Measurements from ENCODE around the gene CD48. TPM values are rescaled to one million over a fixed set of nuclear protein-coding genes. Genes with fewer than 3 reads are reported as not detected.
A peak's percentile ranks its signal among the peaks of the same experiment; 100 is the strongest.

CD48 gene
- total and polyA plus RNA-seq, 7 donors = 2.9 to 112 (median 4.5) TPM

GRCh38 chr1:160670701-160671100 is 40.9 kb downstream of the CD48 start:
- no peaks in the 10 kb centered on the region for H3K4me1 ChIP-seq
- 91 to 93% methylated on average over 4 of the region's 4 CpGs for WGBS, 2 donors
- H3K4me3 ChIP-seq = no peak overlapping the region
- no peak overlapping the region for H3K27ac ChIP-seq
- TF ChIP-seq EP300 (IDR thresholded peaks at IDR 0.05) (no peak), POLR2AphosphoS5 (IDR thresholded peaks at IDR 0.05) (no peak), POLR2A (IDR thresholded peaks at IDR 0.05) (no peak)
- TF ChIP-seq, protein P1, sequence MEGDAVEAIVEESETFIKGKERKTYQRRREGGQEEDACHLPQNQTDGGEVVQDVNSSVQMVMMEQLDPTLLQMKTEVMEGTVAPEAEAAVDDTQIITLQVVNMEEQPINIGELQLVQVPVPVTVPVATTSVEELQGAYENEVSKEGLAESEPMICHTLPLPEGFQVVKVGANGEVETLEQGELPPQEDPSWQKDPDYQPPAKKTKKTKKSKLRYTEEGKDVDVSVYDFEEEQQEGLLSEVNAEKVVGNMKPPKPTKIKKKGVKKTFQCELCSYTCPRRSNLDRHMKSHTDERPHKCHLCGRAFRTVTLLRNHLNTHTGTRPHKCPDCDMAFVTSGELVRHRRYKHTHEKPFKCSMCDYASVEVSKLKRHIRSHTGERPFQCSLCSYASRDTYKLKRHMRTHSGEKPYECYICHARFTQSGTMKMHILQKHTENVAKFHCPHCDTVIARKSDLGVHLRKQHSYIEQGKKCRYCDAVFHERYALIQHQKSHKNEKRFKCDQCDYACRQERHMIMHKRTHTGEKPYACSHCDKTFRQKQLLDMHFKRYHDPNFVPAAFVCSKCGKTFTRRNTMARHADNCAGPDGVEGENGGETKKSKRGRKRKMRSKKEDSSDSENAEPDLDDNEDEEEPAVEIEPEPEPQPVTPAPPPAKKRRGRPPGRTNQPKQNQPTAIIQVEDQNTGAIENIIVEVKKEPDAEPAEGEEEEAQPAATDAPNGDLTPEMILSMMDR (IDR thresholded peaks at IDR 0.05) = no peak
- no peaks in the 10 kb centered on the region for H3K27me3 ChIP-seq
- intact Hi-C loops (cut with DNase I) = no loop called here
- H3K36me3 ChIP-seq = no peaks in the 10 kb centered on the region
- H3K9me3 ChIP-seq = no peaks in the 10 kb centered on the region
- DNase-seq = no peak

DNA sequence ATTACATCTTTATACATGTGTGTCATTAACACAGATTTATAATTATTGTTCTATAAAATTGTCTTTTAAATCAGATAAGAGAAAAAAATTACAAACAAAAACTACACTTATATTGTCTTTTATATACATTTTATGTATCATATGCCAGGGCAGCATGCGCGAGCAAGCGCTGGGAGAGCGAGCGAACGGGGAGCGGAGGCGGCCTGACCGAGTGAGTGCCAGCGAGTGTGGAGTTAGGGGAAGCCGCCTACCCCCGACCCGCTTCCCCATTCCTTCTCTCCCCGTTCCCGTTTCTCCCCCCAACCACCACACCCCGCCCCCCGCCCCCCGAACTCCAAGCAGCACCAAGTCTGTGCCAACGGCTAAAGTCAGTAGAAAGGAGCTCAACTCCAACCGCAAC is 41.8 kb downstream of the CD48 start:
- Histone ChIP-seq H3K27me3 (no peaks in the 10 kb centered on the region), H3K4me1 (no peaks in the 10 kb centered on the region), H3K4me3 (no peak overlapping the region), H3K36me3 (no peaks in the 10 kb centered on the region), H3K9me3 (no peaks in the 10 kb centered on the region), H3K27ac (no peak overlapping the region)
- DNase-seq = no peak
- TF ChIP-seq POLR2AphosphoS5 (IDR thresholded peaks at IDR 0.05) (no peak), EP300 (IDR thresholded peaks at IDR 0.05) (no peak), POLR2A (IDR thresholded peaks at IDR 0.05) (no peak)
- TF ChIP-seq, protein P1 (IDR thresholded peaks at IDR 0.05) = no peak
- WGBS, 2 donors = 97 to 98% methylated on average over 20 of the region's 20 CpGs
- intact Hi-C loops (cut with DNase I) = no loop called here

DNA sequence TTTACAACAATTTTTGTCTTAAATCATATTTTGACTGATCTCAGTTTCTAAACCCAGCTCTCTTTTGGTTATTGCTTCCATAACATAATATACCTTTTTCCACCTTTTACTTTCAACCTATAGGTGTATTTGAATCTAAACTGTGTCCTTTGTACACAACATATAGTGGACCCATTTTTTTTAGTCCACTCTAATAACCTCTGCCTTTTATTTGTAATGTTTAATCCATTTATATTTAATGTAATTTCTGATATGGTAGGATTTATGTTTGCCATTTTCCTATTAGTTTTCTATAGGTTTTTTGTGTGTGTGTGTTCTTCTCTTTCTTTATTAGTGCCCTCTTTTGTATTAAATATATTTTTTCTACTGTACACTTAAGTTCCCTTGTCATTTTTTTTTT is 42.3 kb downstream of the CD48 start:
- H3K4me1 ChIP-seq = no peaks in the 10 kb centered on the region
- H3K36me3 ChIP-seq = no peaks in the 10 kb centered on the region
- H3K27ac ChIP-seq = no peak overlapping the region
- H3K9me3 ChIP-seq = no peaks in the 10 kb centered on the region
- no peak overlapping the region for H3K4me3 ChIP-seq
- no peaks in the 10 kb centered on the region for H3K27me3 ChIP-seq
- TF ChIP-seq EP300 (IDR thresholded peaks at IDR 0.05) = no peak
- DNase-seq = no peak
- intact Hi-C loops (cut with DNase I) = no loop called here

DNA sequence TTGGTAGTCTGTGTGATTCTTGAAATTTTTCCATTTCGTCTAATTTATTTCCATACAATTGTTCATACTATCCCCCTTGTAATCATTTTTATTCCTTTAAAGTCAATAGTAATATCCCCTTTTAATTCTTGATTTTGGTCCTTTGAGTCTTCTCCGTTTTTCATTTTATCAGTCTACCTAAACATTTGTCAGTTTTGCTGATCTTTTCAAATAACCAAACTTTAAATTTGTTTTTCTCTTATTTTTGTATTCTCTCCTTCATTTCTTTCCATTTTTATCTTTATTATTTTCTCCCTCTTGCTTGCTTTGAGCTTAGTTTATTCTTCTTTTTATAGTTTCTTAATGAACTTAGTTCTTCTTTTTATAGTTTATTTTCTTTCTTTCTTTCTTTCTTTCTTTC is 43.7 kb downstream of the CD48 start:
- Histone ChIP-seq H3K27ac (no peak overlapping the region), H3K4me3 (no peak overlapping the region), H3K9me3 (no peaks in the 10 kb centered on the region), H3K36me3 (no peaks in the 10 kb centered on the region), H3K27me3 (no peaks in the 10 kb centered on the region), H3K4me1 (no peaks in the 10 kb centered on the region)
- no peak for DNase-seq
- WGBS, 2 donors = 90 to 93% methylated on average over 2 of the region's 2 CpGs
- intact Hi-C loops (cut with DNase I) = no loop called here
- TF ChIP-seq EP300 (IDR thresholded peaks at IDR 0.05) (no peak), POLR2AphosphoS5 (IDR thresholded peaks at IDR 0.05) (no peak), POLR2A (IDR thresholded peaks at IDR 0.05) (no peak)
- TF ChIP-seq, protein P1 (IDR thresholded peaks at IDR 0.05) = no peak

DNA sequence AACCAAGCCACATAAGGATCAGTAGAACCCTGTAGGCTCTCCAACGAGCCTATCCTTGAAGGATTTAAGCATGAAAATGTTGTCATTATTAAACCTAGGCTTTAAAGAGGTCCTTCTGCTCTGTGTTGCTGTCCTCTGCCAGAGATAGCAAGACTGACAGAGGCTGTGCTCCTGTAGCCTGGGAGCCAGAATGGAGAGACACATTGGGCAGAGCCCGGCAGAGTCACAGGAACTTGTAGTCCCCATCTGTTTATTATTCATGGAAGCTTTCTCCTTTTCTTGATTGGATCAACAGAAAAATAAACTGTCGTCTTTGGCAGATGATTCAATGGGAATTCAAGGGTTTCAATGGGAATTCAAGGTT is 45.6 kb downstream of the CD48 start:
- Histone ChIP-seq H3K9me3 (no peaks in the 10 kb centered on the region), H3K27ac (peak overlapping the region in 1 of 4 donors; percentile 57), H3K4me3 (no peak overlapping the region), H3K36me3 (no peaks in the 10 kb centered on the region), H3K27me3 (no peaks in the 10 kb centered on the region), H3K4me1 (no peaks in the 10 kb centered on the region)
- intact Hi-C loops (cut with DNase I) = no loop called here
- no peak for DNase-seq
- WGBS, 2 donors = 71 to 79% methylated on average over 3 of the region's 3 CpGs
- TF ChIP-seq, protein P1 (IDR thresholded peaks at IDR 0.05) = no peak
- TF ChIP-seq EP300 (IDR thresholded peaks at IDR 0.05) (no peak), POLR2A (IDR thresholded peaks at IDR 0.05) (no peak), POLR2AphosphoS5 (IDR thresholded peaks at IDR 0.05) (no peak)
